CD4-positive, alpha-beta T cell (primary cell): Measurements from ENCODE around the gene COX10. TPM values are rescaled to one million over a fixed set of nuclear protein-coding genes. Genes with fewer than 3 reads are reported as not detected.
A peak's percentile ranks its signal among the peaks of the same experiment; 100 is the strongest.

ENCODE experiments used
- ATAC-seq: fragments of 200-7000 bp; cut with Tn5 transposase; one replicate; pipeline ENCODE4 v1.10.0; 2022; ENCODE audit warnings: mild to moderate bottlenecking; ENCODE audit not compliant: poor library complexity
- CTCF ChIA-PET: fragments of 350-600 bp; sonication (Branson Sonifier 250); formaldehyde crosslinking; loops from one replicate; lab custom pipeline; 2021; ENCODE audit warnings: antibody characterized with exemption, inconsistent platforms; lab: Charles Lee
- POLR2A ChIA-PET: fragments of 350-600 bp; sonication (Branson Sonifier 250); formaldehyde crosslinking; loops from one replicate; lab custom pipeline; 2021; ENCODE audit warnings: antibody characterized with exemption, inconsistent platforms; lab: Charles Lee
- DNase-seq, 14 experiments: peaks; one replicate each; pipeline ENCODE4 v3.0.0-alpha.2; 2013 to 2020; ENCODE audit warnings: mixed read lengths in 2 of 14
- H3K27ac ChIP-seq, 2 donors: one replicate each; pipeline versions ENCODE4 v1.5.1 to v1.7.0; 2013; ENCODE audit warnings: low read length in 2 of 2, low read depth in 1 of 2, mild to moderate bottlenecking in 1 of 2
- H3K27me3 ChIP-seq, 2 experiments: 1 replicate in 1 of 2; 2 replicates in 1 of 2; pipeline versions ENCODE4 v1.6.1 to v1.7.0; 2013; ENCODE audit warnings: low read length in 2 of 2, control low read depth in 1 of 2, mild to moderate bottlenecking in 1 of 2, moderate library complexity in 1 of 2; ENCODE audit not compliant: insufficient read depth in 2 of 2, control insufficient read depth in 1 of 2
- H3K36me3 ChIP-seq: one replicate; pipeline ENCODE4 v1.6.1; 2013; ENCODE audit warnings: low read length, control low read depth; ENCODE audit not compliant: insufficient read depth
- H3K4me1 ChIP-seq: one replicate; pipeline ENCODE4 v1.6.1; 2013; ENCODE audit warnings: low read length, control low read depth; ENCODE audit not compliant: insufficient read depth
- H3K4me3 ChIP-seq: one replicate; pipeline ENCODE4 v1.5.1; 2013; ENCODE audit warnings: mild to moderate bottlenecking, low read length, moderate library complexity
- H3K9me3 ChIP-seq, 2 experiments: 1 replicate in 1 of 2; 2 replicates in 1 of 2; pipeline versions ENCODE4 v1.6.1 to v1.7.0; 2013; ENCODE audit warnings: low read length in 2 of 2, mild to moderate bottlenecking in 2 of 2, control low read depth in 1 of 2, moderate library complexity in 1 of 2; ENCODE audit not compliant: control insufficient read depth in 1 of 2, insufficient read depth in 1 of 2
- H3K27ac Mint-ChIP-seq: one replicate; pipeline ENCODE4 v1.8.0; 2020; ENCODE audit warnings: mixed read lengths
- H3K27me3 Mint-ChIP-seq: one replicate; pipeline ENCODE4 v1.8.0; 2021; ENCODE audit warnings: mixed read lengths
- H3K36me3 Mint-ChIP-seq: one replicate; pipeline ENCODE4 v1.8.0; 2021; ENCODE audit warnings: low read depth, mixed read lengths
- H3K4me1 Mint-ChIP-seq: one replicate; pipeline ENCODE4 v1.8.0; 2021; ENCODE audit warnings: low read depth, mixed read lengths
- H3K4me3 Mint-ChIP-seq: one replicate; pipeline ENCODE4 v1.8.0; 2020; ENCODE audit warnings: mild to moderate bottlenecking, mixed read lengths
- H3K9me3 Mint-ChIP-seq: one replicate; pipeline ENCODE4 v1.8.0; 2020; ENCODE audit warnings: mixed read lengths
- intact Hi-C, 2 experiments: fragments of 100-400 bp; cut with DNase I in 1 of 2; cut with micrococcal nuclease in 1 of 2; formaldehyde crosslinking; loops; one replicate each; pipeline versions ENCODE4 v1.15.1 to v1.9.0; 2023 to 2025; cut with DNase I, micrococcal nuclease
- total RNA-seq, 174 experiments: library from RNA in 2 of 174; stranded (reverse) in 2 of 174; gene quantifications; one replicate each; pipeline ENCODE4 v1.2.3 and lab custom pipeline; 2021 to 2026
- TF ChIP-seq, protein P1 (sequence below): fragments of 200-600 bp; IDR thresholded peaks from one replicate; pipeline ENCODE4 v1.8.0; 2022; ENCODE audit warnings: antibody characterized with exemption, mild to moderate bottlenecking

Gene COX10
- total RNA-seq, 2 experiments from 2014 or later = 9.1 to 9.9 TPM

DNA sequence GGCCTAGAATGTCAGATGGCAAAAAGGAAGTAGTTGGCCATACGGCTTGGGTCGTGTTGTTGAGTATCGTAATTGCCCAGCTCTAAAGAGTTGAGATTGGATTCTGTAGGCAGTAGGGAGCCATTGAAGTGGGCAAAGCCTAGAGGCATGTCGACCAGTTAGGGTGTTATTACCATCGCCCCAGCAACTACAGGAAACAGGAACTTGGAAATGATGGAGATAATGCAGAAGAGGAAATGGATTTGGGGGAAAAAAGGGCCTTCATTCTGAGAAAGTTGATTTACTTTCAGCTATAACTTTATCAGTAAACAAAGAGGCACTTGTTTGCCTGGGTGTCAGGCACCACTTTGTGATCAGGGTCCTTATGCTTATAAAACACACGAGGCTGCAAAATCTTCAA lies 52.6 kb downstream of the COX10 start:
- Histone ChIP-seq H3K36me3 (no peaks in the 10 kb centered on the region), H3K27ac (no peak overlapping the region), H3K9me3 (no peaks in the 10 kb centered on the region), H3K4me3 (no peak overlapping the region), H3K4me1 (peaks cover 10% of the 10 kb centered on the region), H3K27me3 (no peaks in the 10 kb centered on the region)
- POLR2A ChIA-PET = no interaction called here
- H3K27ac Mint-ChIP-seq = no peak overlapping the region
- no peak overlapping the region for H3K4me3 Mint-ChIP-seq
- no peak for DNase-seq
- H3K27me3 Mint-ChIP-seq = no peaks in the 10 kb centered on the region
- ATAC-seq = no peak
- H3K4me1 Mint-ChIP-seq = peaks cover 86% of the 10 kb centered on the region
- no peaks in the 10 kb centered on the region for H3K36me3 Mint-ChIP-seq
- TF ChIP-seq, protein P1, sequence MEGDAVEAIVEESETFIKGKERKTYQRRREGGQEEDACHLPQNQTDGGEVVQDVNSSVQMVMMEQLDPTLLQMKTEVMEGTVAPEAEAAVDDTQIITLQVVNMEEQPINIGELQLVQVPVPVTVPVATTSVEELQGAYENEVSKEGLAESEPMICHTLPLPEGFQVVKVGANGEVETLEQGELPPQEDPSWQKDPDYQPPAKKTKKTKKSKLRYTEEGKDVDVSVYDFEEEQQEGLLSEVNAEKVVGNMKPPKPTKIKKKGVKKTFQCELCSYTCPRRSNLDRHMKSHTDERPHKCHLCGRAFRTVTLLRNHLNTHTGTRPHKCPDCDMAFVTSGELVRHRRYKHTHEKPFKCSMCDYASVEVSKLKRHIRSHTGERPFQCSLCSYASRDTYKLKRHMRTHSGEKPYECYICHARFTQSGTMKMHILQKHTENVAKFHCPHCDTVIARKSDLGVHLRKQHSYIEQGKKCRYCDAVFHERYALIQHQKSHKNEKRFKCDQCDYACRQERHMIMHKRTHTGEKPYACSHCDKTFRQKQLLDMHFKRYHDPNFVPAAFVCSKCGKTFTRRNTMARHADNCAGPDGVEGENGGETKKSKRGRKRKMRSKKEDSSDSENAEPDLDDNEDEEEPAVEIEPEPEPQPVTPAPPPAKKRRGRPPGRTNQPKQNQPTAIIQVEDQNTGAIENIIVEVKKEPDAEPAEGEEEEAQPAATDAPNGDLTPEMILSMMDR = no peak
- CTCF ChIA-PET = no interaction called here
- intact Hi-C loops = no loop called here
- no peaks in the 10 kb centered on the region for H3K9me3 Mint-ChIP-seq

DNA sequence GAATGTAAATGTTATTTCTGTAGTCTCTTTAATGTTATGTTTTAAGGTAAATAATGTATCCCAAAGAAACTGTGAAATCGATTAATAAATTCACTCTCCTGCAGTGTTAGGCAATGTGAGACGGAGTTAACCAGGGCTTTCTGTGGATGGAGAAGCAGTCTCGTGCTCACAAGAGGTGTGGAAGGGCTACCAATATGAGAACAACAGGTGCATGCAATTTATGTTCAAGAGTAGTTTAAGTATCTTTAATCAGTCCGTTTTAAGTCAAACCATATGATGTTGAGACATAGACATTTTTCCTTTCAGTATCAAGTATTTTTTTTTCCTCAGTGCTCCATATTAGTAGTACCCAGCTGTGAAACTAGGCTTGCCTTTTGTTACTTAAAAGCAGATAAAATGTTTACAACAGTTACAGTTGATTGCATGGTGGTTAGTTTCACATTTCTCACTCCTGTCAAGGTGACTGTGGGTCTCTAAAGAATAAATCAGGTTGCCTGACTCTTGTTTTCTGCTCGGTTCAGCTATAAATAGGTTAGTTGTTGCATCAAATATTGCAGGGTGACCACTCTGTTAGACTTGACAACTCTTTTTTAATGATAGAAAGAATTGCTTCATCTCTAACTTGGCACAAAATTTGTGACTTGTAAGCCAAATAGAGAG lies 54.4 kb downstream of the COX10 start:
- no peak for ATAC-seq
- no peaks in the 10 kb centered on the region for H3K9me3 Mint-ChIP-seq
- ChIA-PET CTCF (no interaction called here), POLR2A (no interaction called here)
- Histone ChIP-seq H3K27me3 (no peaks in the 10 kb centered on the region), H3K4me3 (no peak overlapping the region), H3K9me3 (no peaks in the 10 kb centered on the region), H3K27ac (no peak overlapping the region), H3K4me1 (peaks cover 10% of the 10 kb centered on the region), H3K36me3 (no peaks in the 10 kb centered on the region)
- H3K4me3 Mint-ChIP-seq = peak overlapping the region; percentile 31
- no peak overlapping the region for H3K27ac Mint-ChIP-seq
- intact Hi-C loops = no loop called here
- no peak for DNase-seq
- no peaks in the 10 kb centered on the region for H3K27me3 Mint-ChIP-seq
- no peaks in the 10 kb centered on the region for H3K36me3 Mint-ChIP-seq
- TF ChIP-seq, protein P1 = no peak
- peaks cover 70% of the 10 kb centered on the region for H3K4me1 Mint-ChIP-seq

GRCh38 chr17:14124854-14125253 lies 55.5 kb downstream of the COX10 start:
- ChIA-PET POLR2A (no interaction called here), CTCF (no interaction called here)
- TF ChIP-seq, protein P1 = no peak
- no peak for DNase-seq
- Mint-ChIP-seq H3K4me1 (peaks cover 66% of the 10 kb centered on the region), H3K27me3 (no peaks in the 10 kb centered on the region), H3K4me3 (no peak overlapping the region), H3K9me3 (no peaks in the 10 kb centered on the region), H3K27ac (no peak overlapping the region), H3K36me3 (no peaks in the 10 kb centered on the region)
- no peaks in the 10 kb centered on the region for H3K27me3 ChIP-seq
- no peaks in the 10 kb centered on the region for H3K36me3 ChIP-seq
- peaks cover 7% of the 10 kb centered on the region for H3K4me1 ChIP-seq
- intact Hi-C loops = no loop called here
- no peak overlapping the region for H3K4me3 ChIP-seq
- no peak for ATAC-seq
- H3K9me3 ChIP-seq = no peaks in the 10 kb centered on the region
- no peak overlapping the region for H3K27ac ChIP-seq
